Measurements from ENCODE around the gene NDUFB8. TPM values are rescaled to one million over a fixed set of nuclear protein-coding genes. Genes with fewer than 3 reads are reported as not detected.
A peak's percentile ranks its signal among the peaks of the same experiment; 100 is the strongest.

The NDUFB8 gene
- polyA plus RNA-seq, 1 donor, result 206 TPM

DNA sequence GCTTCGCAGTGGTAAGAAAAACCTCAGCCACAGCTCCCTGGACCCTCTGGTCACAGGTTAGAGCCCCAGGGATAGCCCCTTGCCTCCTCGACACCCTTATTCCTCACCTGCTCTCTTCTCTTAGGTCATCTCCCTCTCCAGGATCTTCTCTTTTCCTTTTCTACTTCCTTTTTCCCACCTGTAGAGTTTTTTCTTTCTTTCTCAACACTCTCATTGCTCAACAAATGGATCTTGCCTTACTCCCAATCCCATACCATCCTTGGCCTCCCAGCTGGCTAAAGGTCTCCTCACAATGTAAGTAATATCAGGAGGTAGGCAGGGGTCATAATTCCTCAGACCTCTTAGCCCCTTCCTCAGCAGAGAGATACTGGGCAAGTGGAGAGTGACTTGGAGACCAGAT, 49.7 kb downstream of the NDUFB8 start:
- peaks cover 14% of the 10 kb centered on the region for H3K27me3 ChIP-seq (ENCODE audit: control insufficient read depth, insufficient read depth, low read length)
- peaks cover 37% of the 10 kb centered on the region for H3K4me1 ChIP-seq (ENCODE audit: control insufficient read depth, insufficient read depth, low read length)
- no peaks in the 10 kb centered on the region for H3K36me3 ChIP-seq (ENCODE audit: control insufficient read depth, insufficient read depth, low read length)
- no peak overlapping the region for H3K27ac ChIP-seq (ENCODE audit: low read length)
- peak in 1 of 2 donors; percentile 32 for DNase-seq
- 57% methylated on average over 1 of the region's 2 CpGs for WGBS (ENCODE audit: insufficient coverage, low lambda C conversion rate)
- H3K4me3 ChIP-seq (ENCODE audit: low read length), result no peak overlapping the region
- H3K9me3 ChIP-seq (ENCODE audit: control insufficient read depth, low read depth, low read length), result no peaks in the 10 kb centered on the region

DNA sequence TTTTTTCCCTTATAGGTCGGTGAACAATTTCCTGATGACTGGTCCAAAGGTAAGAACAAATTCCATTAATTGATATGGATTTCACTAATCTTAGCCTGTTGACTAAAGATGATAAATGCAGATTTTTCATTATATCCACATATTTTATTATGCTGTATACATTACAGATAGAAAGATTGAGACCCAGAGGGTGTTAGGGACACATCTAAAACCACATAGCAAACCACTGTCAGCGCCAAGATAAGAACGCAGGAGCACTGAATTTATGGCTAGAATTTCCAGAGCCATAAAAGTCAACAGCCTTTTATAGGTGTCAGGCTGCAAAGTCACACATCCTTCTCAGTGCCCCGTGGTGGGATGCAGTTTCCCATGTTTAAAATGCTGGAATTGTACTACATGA, 50.6 kb downstream of the NDUFB8 start:
- peaks cover 37% of the 10 kb centered on the region for H3K4me1 ChIP-seq (ENCODE audit: control insufficient read depth, insufficient read depth, low read length)
- peaks cover 14% of the 10 kb centered on the region for H3K27me3 ChIP-seq (ENCODE audit: control insufficient read depth, insufficient read depth, low read length)
- peak in 1 of 2 donors; percentile 71 for DNase-seq
- no peaks in the 10 kb centered on the region for H3K9me3 ChIP-seq (ENCODE audit: control insufficient read depth, low read depth, low read length)
- no peak overlapping the region for H3K27ac ChIP-seq (ENCODE audit: low read length)
- 20% methylated on average over 1 of the region's 4 CpGs for WGBS (ENCODE audit: insufficient coverage, low lambda C conversion rate)
- H3K4me3 ChIP-seq (ENCODE audit: low read length), result no peak overlapping the region
- no peaks in the 10 kb centered on the region for H3K36me3 ChIP-seq (ENCODE audit: control insufficient read depth, insufficient read depth, low read length)

DNA sequence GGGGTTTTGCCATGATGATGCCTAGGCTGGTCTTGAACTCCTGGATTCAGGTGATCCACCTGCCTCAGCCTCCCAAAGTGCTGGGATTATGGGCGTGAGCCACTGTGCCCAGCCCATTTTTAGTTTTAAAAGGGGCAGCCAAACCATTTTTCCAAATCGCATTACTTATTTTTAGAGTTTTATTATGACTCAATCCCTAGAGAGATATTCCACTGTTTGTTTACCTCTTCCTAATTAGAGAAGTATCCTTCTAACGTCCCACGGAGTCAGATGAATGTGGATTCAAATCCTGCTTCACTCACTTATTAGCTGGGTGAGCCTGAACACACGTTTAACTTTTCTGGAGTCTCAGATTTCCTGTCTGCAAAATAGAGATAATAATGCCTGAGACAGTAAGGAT, 51.7 kb downstream of the NDUFB8 start:
- DNase-seq, result no peak
- no peaks in the 10 kb centered on the region for H3K36me3 ChIP-seq (ENCODE audit: control insufficient read depth, insufficient read depth, low read length)
- no peak overlapping the region for H3K4me3 ChIP-seq (ENCODE audit: low read length)
- peaks cover 30% of the 10 kb centered on the region for H3K4me1 ChIP-seq (ENCODE audit: control insufficient read depth, insufficient read depth, low read length)
- H3K9me3 ChIP-seq (ENCODE audit: control insufficient read depth, low read depth, low read length), result no peaks in the 10 kb centered on the region
- peaks cover 13% of the 10 kb centered on the region for H3K27me3 ChIP-seq (ENCODE audit: control insufficient read depth, insufficient read depth, low read length)
- H3K27ac ChIP-seq (ENCODE audit: low read length), result no peak overlapping the region
- WGBS (ENCODE audit: insufficient coverage, low lambda C conversion rate), result 0% methylated on average over 1 of the region's 5 CpGs

Other genes starting within 250 kb of the NDUFB8 start
- 39.9 TPM for gene BLOC1S2, start 243.2 kb downstream of the NDUFB8 start, polyA plus RNA-seq
- 0.48 TPM for gene PKD2L1, start 199.6 kb downstream of the NDUFB8 start, polyA plus RNA-seq
- 30.4 TPM for gene SCD, start 182.6 kb downstream of the NDUFB8 start, polyA plus RNA-seq
- gene WNT8B, start 66.9 kb downstream of the NDUFB8 start, polyA plus RNA-seq, result 0.09 TPM
- 15.5 TPM for gene SEC31B, start 10.0 kb downstream of the NDUFB8 start, polyA plus RNA-seq
- 27.3 TPM for gene HIF1AN, start 6.1 kb upstream of the NDUFB8 start, polyA plus RNA-seq
- gene PAX2, start 215.7 kb upstream of the NDUFB8 start, polyA plus RNA-seq, result 0.06 TPM

All from large intestine (tissue), 3 donors.